Ovary (tissue), 9 donors: ENCODE data around the gene NUB1. TPM values are rescaled to one million over a fixed set of nuclear protein-coding genes. Genes with fewer than 3 reads are reported as not detected.
"Not testable (repeated sequence)": the region's sequence is repeated elsewhere in the genome, so short reads cannot be mapped to it uniquely, and the experiment has no call there.

ENCODE experiments used
- DNase-seq, 5 donors: peaks; one replicate each; pipeline ENCODE4 v3.0.0-alpha.2; 2019 to 2020
- H3K27ac ChIP-seq, 2 donors: fragments of 200-600 bp; one replicate each; pipeline versions ENCODE4 v1.5.1 to v1.8.0; 2019 to 2022
- H3K27me3 ChIP-seq: fragments of 200-600 bp; one replicate; pipeline ENCODE4 v1.8.0; 2022
- H3K36me3 ChIP-seq: fragments of 200-600 bp; sonication (generic); one replicate; pipeline ENCODE4 v1.5.1; 2019
- H3K4me1 ChIP-seq: one replicate; pipeline ENCODE4 v1.8.1; 2013; ENCODE audit warnings: mild to moderate bottlenecking, moderate library complexity; ENCODE audit not compliant: insufficient read depth
- H3K4me3 ChIP-seq: fragments of 200-600 bp; sonication (generic); one replicate; pipeline ENCODE4 v1.5.1; 2017
- H3K9me3 ChIP-seq, 2 donors: fragments of 200-600 bp in 1 of 2; sonication (generic) in 1 of 2; one replicate each; pipeline versions ENCODE4 v1.5.1 to v1.8.1; 2013 to 2019; ENCODE audit warnings: mild to moderate bottlenecking in 1 of 2, moderate library complexity in 1 of 2
- CTCF ChIP-seq, 3 donors: fragments of 450-650 bp in 2 of 3; fragments of 200-600 bp in 1 of 3; IDR thresholded peaks; one replicate each; pipeline versions ENCODE4 v1.5.1 to v1.8.0; 2016 to 2022; ENCODE audit warnings: antibody characterized with exemption in 3 of 3, mild to moderate bottlenecking in 1 of 3
- EP300 ChIP-seq: sonication (generic); formaldehyde crosslinking; IDR thresholded peaks from one replicate; pipeline ENCODE4 v1.6.1; 2017; ENCODE audit warnings: antibody characterized with exemption
- POLR2A ChIP-seq: fragments of 450-650 bp; IDR thresholded peaks from one replicate; pipeline ENCODE4 v1.6.1; 2017; ENCODE audit warnings: antibody characterized with exemption, mild to moderate bottlenecking, moderate library complexity
- WGBS, 3 donors: extraction: QIAGEN DNeasy Blood & Tissue Kit in 1 of 3; methylation state at CpG; one replicate each; pipeline versions ENCODE4 v1.1.5 to v1.1.7; 2013 to 2017; 5-methylcytosine and 5-hydroxymethylcytosine counted together
- intact Hi-C, 4 donors: fragments of 100-400 bp; cut with DNase I; formaldehyde crosslinking; loops; one replicate each; pipeline versions ENCODE4 v1.11.0 to v1.15.1; 2022 to 2023
- polyA plus RNA-seq, 2 donors: library from polyadenylated mRNA; stranded (reverse); fragments of 200-250 nt in 1 of 2; fragments of 350-450 nt in 1 of 2; fragmentation: Illumina TruSeq in 1 of 2; extraction: RNeasy Lipid Tissue Mini Kit (QIAGEN cat#74804) in 1 of 2; gene quantifications; one replicate each; pipeline ENCODE4 v1.2.3, GENCODE V29; 2013 to 2014
- total RNA-seq, 7 donors: library from RNA; depleted of rRNA in 2 of 7; stranded (reverse); fragments of >200 nt in 2 of 7; fragmentation: NEBNext Ultra II Directional in 3 of 7; extraction: Animal tissue kit (Norgen Biotek cat#: 25700) in 3 of 7; gene quantifications; one replicate each; pipeline versions ENCODE4 v1.1.0 to v1.2.4, GENCODE V29; 2016 to 2023
- donor health status: DM: no; HTN: no; CAD: no; lungs with moderate emphysema.
- donor health status: DM: no; HTN: no; CAD: no.
- donor health status: Bipolar disorder and iron deficiency.
- donor health status: DM: yes; HTN: yes; CAD: no.
- donor health status: DM: no; HTN: no; CAD: no.
- donor health status: DM: yes; HTN: yes; CAD: no.

Gene NUB1
- total and polyA plus RNA-seq, 9 donors = 33.8 to 162 (median 45.6) TPM

- TF ChIP-seq POLR2A = no peak
- no peak for TF ChIP-seq EP300
- TF ChIP-seq CTCF (IDR thresholded peaks at IDR 0.05) = no peak
- no peaks in the 10 kb centered on the region for H3K27me3 ChIP-seq
- no peak overlapping the region for H3K4me3 ChIP-seq
- intact Hi-C loops = no loop called here
- no peak for DNase-seq
- H3K4me1 ChIP-seq = no peaks in the 10 kb centered on the region
- WGBS, 3 donors = 90 to 91% (median 91%) methylated on average over 6 of the region's 6 CpGs
- no peaks in the 10 kb centered on the region for H3K36me3 ChIP-seq
- H3K9me3 ChIP-seq = no peaks in the 10 kb centered on the region
- H3K27ac ChIP-seq = no peak overlapping the region
Measured at GRCh38 chr7:151299530-151299929, 42.1 kb upstream of the NUB1 start.

GRCh38 chr7:151299940-151300645 is 41.5 kb upstream of the NUB1 start:
- TF ChIP-seq CTCF (IDR thresholded peaks at IDR 0.05) = no peak
- no peak for TF ChIP-seq POLR2A
- no peak for TF ChIP-seq EP300
- intact Hi-C loops = loop anchor here in 3 of 4 donors (5.0 to 10.0 kb wide), 5 partner anchors 48 to 178 kb away; partner anchors contain the start of gene SMARCD3 (in 2 of the 3)
- no peak for DNase-seq
- H3K9me3 ChIP-seq = no peaks in the 10 kb centered on the region
- WGBS, 3 donors = 88 to 93% (median 90%) methylated on average over 7 of the region's 7 CpGs
- no peak overlapping the region for H3K4me3 ChIP-seq
- H3K27me3 ChIP-seq = no peaks in the 10 kb centered on the region
- H3K27ac ChIP-seq = no peak overlapping the region
- no peaks in the 10 kb centered on the region for H3K36me3 ChIP-seq
- peaks cover 1% of the 10 kb centered on the region for H3K4me1 ChIP-seq

- intact Hi-C loops = loop anchor here (2.0 to 10.0 kb wide), 7 partner anchors 49 to 179 kb away; partner anchors contain the start of gene SMARCD3 (in 2 of the 4)
- H3K4me3 ChIP-seq = no peak overlapping the region
- no peaks in the 10 kb centered on the region for H3K9me3 ChIP-seq
- H3K27ac ChIP-seq = no peak overlapping the region
- TF ChIP-seq POLR2A (no peak), EP300 (no peak), CTCF (IDR thresholded peaks at IDR 0.05) (no peak)
- no peaks in the 10 kb centered on the region for H3K27me3 ChIP-seq
- no peaks in the 10 kb centered on the region for H3K36me3 ChIP-seq
- peaks cover 1% of the 10 kb centered on the region for H3K4me1 ChIP-seq
- 80 to 84% (median 80%) methylated on average over 20 of the region's 20 CpGs for WGBS, 3 donors
- DNase-seq = no peak
Measured at GRCh38 chr7:151301471-151302462, 39.8 kb upstream of the NUB1 start.

DNA sequence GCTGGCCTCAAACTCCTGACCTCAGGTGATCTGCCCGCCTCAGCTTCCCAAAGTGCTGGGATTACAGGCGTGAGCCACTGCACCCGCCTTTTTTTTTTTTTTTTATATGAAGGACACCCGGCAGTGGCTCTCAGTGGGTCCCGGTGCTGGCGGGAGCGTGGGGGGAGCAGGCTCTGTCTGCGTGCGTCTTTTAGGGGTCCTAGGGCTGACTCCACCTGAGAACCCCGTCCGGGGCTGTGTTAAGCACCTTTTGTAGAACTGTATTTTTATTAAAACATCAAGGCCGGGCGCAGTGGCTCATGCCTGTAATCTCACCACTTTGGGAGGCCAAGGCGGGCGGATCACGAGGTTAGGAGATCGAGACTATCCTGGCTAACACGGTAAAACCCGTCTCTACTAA is 37.4 kb upstream of the NUB1 start:
- not testable (repeated sequence) for H3K27ac ChIP-seq, H3K27me3 ChIP-seq, H3K4me3 ChIP-seq, H3K36me3 ChIP-seq, H3K9me3 ChIP-seq, H3K4me1 ChIP-seq
- intact Hi-C loops = loop anchor here in 3 of 4 donors (5.0 to 10.0 kb wide), 5 partner anchors 52 to 182 kb away; partner anchors contain the start of gene SMARCD3 (in 2 of the 3)
- DNase-seq = peak in 1 of 5 donors; percentile 34
- WGBS, 3 donors = 58 to 76% (median 61%) methylated on average over 19 of the region's 19 CpGs
